Lung (tissue), 12 donors: ENCODE measurements around the gene SLC26A1. TPM values are rescaled to one million over a fixed set of nuclear protein-coding genes. Genes with fewer than 3 reads are reported as not detected.

Experiments
- ATAC-seq: fragments of 200-7000 bp; cut with Tn5 transposase; one replicate; pipeline ENCODE4 v1.9.1; 2020; ENCODE audit warnings: moderate number of reproducible peaks; ENCODE audit not compliant: insufficient read depth, low FRiP score
- DNase-seq, 3 donors: peaks; one replicate each; pipeline ENCODE4 v3.0.0-alpha.2; 2013 to 2017
- H3K27ac ChIP-seq, 2 donors: one replicate each; pipeline ENCODE4 v1.5.1; 2013; ENCODE audit warnings: mild to moderate bottlenecking in 2 of 2, moderate library complexity in 2 of 2, control low read depth in 1 of 2, inconsistent platforms in 1 of 2, low read depth in 1 of 2, low read length in 1 of 2
- H3K27me3 ChIP-seq, 3 donors: one replicate each; pipeline ENCODE4 v1.5.1; 2013; ENCODE audit warnings: low read length in 2 of 3; ENCODE audit not compliant: control insufficient read depth in 3 of 3, insufficient read depth in 3 of 3
- H3K36me3 ChIP-seq, 4 donors: one replicate each; pipeline ENCODE4 v1.5.1; 2013; ENCODE audit warnings: low read length in 4 of 4, mild to moderate bottlenecking in 1 of 4, moderate library complexity in 1 of 4; ENCODE audit not compliant: control insufficient read depth in 4 of 4, insufficient read depth in 4 of 4
- H3K4me1 ChIP-seq, 5 donors: one replicate each; pipeline ENCODE4 v1.5.1; 2013; ENCODE audit warnings: low read length in 5 of 5, mild to moderate bottlenecking in 2 of 5, moderate library complexity in 1 of 5; ENCODE audit not compliant: control insufficient read depth in 5 of 5, insufficient read depth in 5 of 5
- H3K4me3 ChIP-seq: one replicate; pipeline ENCODE4 v1.5.1; 2013; ENCODE audit warnings: mild to moderate bottlenecking, control low read depth, moderate library complexity
- H3K9ac ChIP-seq, 2 donors: one replicate each; pipeline ENCODE4 v1.5.1; 2013; ENCODE audit warnings: low read length in 2 of 2, control low read depth in 1 of 2; ENCODE audit not compliant: insufficient read depth in 1 of 2
- H3K9me3 ChIP-seq, 4 donors: one replicate each; pipeline ENCODE4 v1.5.1; 2013; ENCODE audit warnings: low read length in 3 of 4, mild to moderate bottlenecking in 1 of 4, moderate library complexity in 1 of 4; ENCODE audit not compliant: control insufficient read depth in 4 of 4, insufficient read depth in 3 of 4
- WGBS, 2 donors: extraction: QIAGEN DNeasy Blood & Tissue Kit; methylation state at CpG; one replicate each; pipeline ENCODE4 v1.1.7; 2013; 5-methylcytosine and 5-hydroxymethylcytosine counted together
- polyA plus RNA-seq, 2 donors: library from polyadenylated mRNA; stranded (reverse); fragments of 200-250 nt; gene quantifications; one replicate each; pipeline ENCODE4 v1.2.1, GENCODE V29; 2013
- total RNA-seq, 2 donors: library from RNA; depleted of rRNA in 1 of 2; stranded (reverse); fragments of >200 nt in 1 of 2; gene quantifications; one replicate each; pipeline ENCODE4 v1.2.1, GENCODE V29; 2014 to 2021
- TF ChIP-seq, protein P1 (sequence below): IDR thresholded peaks from 2 replicates; pipeline ENCODE4 v1.5.1; 2012; ENCODE audit warnings: mild to moderate bottlenecking; ENCODE audit errors: control extremely low read depth, extremely low read depth
- donor health status: control.
- donor health status: control.
- donor health status: Bipolar disorder and iron deficiency.
- donor health status: healthy.
- donor health status: DM: yes; HTN: yes; CAD: no.

Gene SLC26A1
- total and polyA plus RNA-seq, 4 donors: 0.20 to 0.83 (median 0.50) TPM

DNA sequence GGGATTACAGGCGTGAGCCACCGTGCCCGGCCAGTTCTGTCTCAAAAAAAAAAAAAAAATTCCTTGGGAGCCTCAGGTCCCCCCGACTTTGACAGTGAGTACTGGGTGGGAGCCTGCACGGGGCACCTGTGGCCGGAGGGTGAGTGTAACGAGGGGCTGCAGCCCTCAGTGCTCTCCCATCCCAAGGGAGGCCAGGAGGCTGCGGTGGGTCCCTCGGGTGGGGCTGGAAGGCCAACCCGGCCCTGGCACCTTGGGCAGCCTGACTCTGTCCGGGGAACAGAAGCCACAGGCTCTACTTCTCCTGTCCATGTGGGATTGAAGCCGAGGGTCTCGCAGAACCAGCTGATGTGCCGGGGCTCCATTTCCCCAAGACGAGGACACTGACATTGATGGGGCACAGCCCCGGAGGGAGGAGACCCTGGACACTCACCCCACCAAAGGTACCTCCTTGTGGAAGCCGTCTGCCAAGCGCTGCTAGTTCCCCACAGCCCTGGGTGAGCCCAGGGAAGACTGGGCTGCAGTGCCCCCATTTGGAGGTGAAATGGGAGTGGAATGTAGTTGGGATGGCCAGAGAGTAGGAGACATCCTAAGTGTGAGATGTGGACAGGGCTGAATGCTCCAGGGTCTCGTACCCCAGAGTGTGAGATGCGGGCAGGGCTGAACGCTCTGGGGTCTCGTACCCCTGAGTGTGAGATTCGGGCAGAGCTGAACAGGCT is 2.3 kb upstream of the SLC26A1 start:
- WGBS, 2 donors: 91 to 94% methylated on average over 23 of the region's 23 CpGs

DNA sequence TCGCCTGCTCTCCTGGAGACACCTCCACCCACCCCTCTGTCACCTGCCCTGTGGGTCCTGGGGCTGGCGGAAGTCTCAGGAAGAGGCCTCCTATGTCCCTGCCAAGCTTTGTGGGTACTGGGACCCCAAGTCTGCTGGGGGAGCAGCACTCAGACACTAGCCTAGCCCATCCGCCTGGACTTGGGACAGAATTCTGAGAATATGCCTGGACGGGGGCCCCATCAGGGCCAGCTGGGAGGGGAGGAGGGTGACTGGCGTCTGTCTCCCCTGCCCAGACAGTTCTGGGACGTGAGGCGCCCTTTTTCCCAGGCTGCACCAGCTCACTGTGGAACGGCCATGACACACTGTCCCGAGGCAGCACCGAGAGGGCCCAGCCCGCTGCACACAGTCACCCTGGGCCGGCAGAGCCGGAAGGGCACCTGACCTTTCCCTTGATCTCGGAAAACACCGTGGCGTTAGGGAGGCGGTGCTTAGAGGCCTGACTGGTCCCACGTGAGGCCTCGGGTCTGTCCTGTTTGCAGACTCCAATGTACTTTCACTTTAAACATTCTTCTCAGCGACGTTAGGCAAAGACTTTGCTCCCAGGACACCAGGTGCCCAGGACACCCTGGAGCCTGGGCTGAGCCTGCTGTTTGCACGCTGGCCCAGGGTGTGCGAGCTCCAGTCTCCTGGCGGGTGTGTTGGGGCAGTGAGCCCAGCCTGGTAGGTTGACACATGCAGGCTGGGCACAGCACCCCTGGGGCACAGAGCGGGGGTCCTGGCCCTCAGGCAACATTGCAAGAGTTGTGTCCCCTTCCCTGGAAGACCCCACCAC is 700 bp downstream of the SLC26A1 start:
- WGBS, 2 donors: 63 to 79% methylated on average over 25 of the region's 25 CpGs
- DNase-seq (peak in 1 of 3 donors; percentile 39), ATAC-seq (peak; percentile 60)
- peaks cover 0 to 11% (median 4%) of the 10 kb centered on the region in 5 donors for H3K4me1 ChIP-seq
- no peak overlapping the region for H3K9ac ChIP-seq
- H3K27ac ChIP-seq: peak overlapping the region in 1 of 2 donors; percentile 85
- no peak overlapping the region for H3K4me3 ChIP-seq
- H3K36me3 ChIP-seq: peaks cover 0 to 16% (median 0%) of the 10 kb centered on the region in 4 donors
- TF ChIP-seq, protein P1, sequence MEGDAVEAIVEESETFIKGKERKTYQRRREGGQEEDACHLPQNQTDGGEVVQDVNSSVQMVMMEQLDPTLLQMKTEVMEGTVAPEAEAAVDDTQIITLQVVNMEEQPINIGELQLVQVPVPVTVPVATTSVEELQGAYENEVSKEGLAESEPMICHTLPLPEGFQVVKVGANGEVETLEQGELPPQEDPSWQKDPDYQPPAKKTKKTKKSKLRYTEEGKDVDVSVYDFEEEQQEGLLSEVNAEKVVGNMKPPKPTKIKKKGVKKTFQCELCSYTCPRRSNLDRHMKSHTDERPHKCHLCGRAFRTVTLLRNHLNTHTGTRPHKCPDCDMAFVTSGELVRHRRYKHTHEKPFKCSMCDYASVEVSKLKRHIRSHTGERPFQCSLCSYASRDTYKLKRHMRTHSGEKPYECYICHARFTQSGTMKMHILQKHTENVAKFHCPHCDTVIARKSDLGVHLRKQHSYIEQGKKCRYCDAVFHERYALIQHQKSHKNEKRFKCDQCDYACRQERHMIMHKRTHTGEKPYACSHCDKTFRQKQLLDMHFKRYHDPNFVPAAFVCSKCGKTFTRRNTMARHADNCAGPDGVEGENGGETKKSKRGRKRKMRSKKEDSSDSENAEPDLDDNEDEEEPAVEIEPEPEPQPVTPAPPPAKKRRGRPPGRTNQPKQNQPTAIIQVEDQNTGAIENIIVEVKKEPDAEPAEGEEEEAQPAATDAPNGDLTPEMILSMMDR: no peak
- peaks cover 0 to 7% (median 4%) of the 10 kb centered on the region in 3 donors for H3K27me3 ChIP-seq
- H3K9me3 ChIP-seq: no peaks in the 10 kb centered on the region

More for the DNA sequence above, 2.3 kb upstream of the SLC26A1 start:
- TF ChIP-seq, protein P1: no peak
- no peak overlapping the region for H3K4me3 ChIP-seq
- H3K36me3 ChIP-seq: peaks cover 0 to 7% (median 0%) of the 10 kb centered on the region in 4 donors
- ATAC-seq: no peak
- H3K27ac ChIP-seq: no peak overlapping the region
- H3K4me1 ChIP-seq: peaks cover 0 to 11% (median 4%) of the 10 kb centered on the region in 5 donors
- H3K9me3 ChIP-seq: peaks cover 0 to 2% (median 0%) of the 10 kb centered on the region in 4 donors
- no peak for DNase-seq
- peaks cover 0 to 34% (median 16%) of the 10 kb centered on the region in 3 donors for H3K27me3 ChIP-seq
- H3K9ac ChIP-seq: no peak overlapping the region

DNA sequence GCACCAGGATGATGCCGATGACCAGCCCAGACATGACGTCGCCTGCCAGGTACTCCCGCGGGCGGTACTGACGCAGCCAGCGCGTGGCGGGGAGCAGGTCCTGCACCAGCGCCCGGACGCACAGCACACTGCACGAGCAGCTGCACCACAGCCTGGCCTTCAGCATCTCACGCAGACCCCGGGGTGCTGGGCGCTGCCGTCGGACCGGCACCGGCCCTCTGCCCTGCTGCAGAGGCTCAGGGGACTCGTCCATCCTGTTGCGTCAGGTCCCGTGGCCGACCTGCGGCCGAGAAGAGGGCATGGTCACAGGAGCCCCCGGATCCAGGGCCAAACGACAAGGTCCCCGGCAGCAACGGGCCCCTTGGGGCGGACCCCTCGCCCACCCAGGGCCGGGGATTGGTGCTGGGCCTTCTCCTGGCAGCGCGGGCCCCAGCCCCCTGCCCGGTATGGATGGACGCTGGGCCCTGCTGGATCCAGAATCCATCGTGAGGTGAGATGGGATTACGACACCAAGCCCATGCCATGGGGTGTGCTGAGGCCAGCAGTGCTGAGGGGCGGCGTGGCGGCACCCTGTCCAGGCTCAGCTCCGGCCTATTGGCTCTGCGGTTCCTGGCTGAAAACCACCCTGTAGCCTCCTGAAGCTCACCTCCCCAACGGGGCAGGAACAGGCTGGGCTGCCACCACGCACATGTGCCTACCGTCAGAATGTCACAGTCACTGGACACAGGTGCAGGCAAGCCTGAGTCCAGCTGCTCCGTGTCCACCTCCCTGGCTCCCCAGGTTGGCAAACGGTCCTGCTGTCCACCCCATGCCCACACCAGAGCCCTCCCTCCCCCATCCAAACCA is 1.5 kb downstream of the SLC26A1 start:
- Histone ChIP-seq H3K9me3 (no peaks in the 10 kb centered on the region), H3K4me1 (peaks cover 0 to 12% (median 4%) of the 10 kb centered on the region in 5 donors), H3K27ac (peak overlapping the region in 1 of 2 donors; percentile 85), H3K4me3 (no peak overlapping the region), H3K9ac (no peak overlapping the region), H3K36me3 (peaks cover 0 to 16% (median 0%) of the 10 kb centered on the region in 4 donors), H3K27me3 (peaks cover 0 to 4% (median 4%) of the 10 kb centered on the region in 3 donors)
- DNase-seq (no peak), ATAC-seq (no peak)
- WGBS, 2 donors: 95 to 96% methylated on average over 49 to 50 of the region's 50 CpGs
- TF ChIP-seq, protein P1: no peak
